Measurements from ENCODE around the gene NMRAL1. TPM values are rescaled to one million over a fixed set of nuclear protein-coding genes. Genes with fewer than 3 reads are reported as not detected.

The NMRAL1 gene
- total RNA-seq, 1 donor from 2014 or later = 57.6 TPM

GRCh38 chr16:4426722-4427372 is 47.6 kb downstream of the NMRAL1 start:
- DNase-seq (ENCODE audit: low read depth in 2 of 2) = no peak

- peak in 1 of 2 donors; percentile 19 for DNase-seq (ENCODE audit: low read depth in 2 of 2)
Observed at GRCh38 chr16:4426021-4426684, 48.3 kb downstream of the NMRAL1 start.

GRCh38 chr16:4425378-4426020 is 48.9 kb downstream of the NMRAL1 start, which contains the start of gene DNAJA3:
Gene DNAJA3, plus strand, starts transcription at chr16:4425868. Its CDS starts 14 bp downstream, at chr16:4425882.
- DNase-seq (ENCODE audit: low read depth in 2 of 2) = peak; percentile 81 to 96

GRCh38 chr16:4420505-4421105 is 53.8 kb downstream of the NMRAL1 start:
- no peak for DNase-seq (ENCODE audit: low read depth in 2 of 2)

GRCh38 chr16:4419402-4419959 is 54.9 kb downstream of the NMRAL1 start:
- no peak for DNase-seq (ENCODE audit: low read depth in 2 of 2)

GRCh38 chr16:4416200-4417032 is 58.0 kb downstream of the NMRAL1 start, which contains the start of gene CORO7:
Gene CORO7, minus strand, starts transcription at chr16:4416596. Its CDS starts 78 bp downstream, at chr16:4416518.
- peak; percentile 68 to 91 for DNase-seq (ENCODE audit: low read depth in 2 of 2)

GRCh38 chr16:4415538-4416199 is 58.8 kb downstream of the NMRAL1 start:
- DNase-seq (ENCODE audit: low read depth in 2 of 2) = peak in 1 of 2 donors; percentile 38

DNA sequence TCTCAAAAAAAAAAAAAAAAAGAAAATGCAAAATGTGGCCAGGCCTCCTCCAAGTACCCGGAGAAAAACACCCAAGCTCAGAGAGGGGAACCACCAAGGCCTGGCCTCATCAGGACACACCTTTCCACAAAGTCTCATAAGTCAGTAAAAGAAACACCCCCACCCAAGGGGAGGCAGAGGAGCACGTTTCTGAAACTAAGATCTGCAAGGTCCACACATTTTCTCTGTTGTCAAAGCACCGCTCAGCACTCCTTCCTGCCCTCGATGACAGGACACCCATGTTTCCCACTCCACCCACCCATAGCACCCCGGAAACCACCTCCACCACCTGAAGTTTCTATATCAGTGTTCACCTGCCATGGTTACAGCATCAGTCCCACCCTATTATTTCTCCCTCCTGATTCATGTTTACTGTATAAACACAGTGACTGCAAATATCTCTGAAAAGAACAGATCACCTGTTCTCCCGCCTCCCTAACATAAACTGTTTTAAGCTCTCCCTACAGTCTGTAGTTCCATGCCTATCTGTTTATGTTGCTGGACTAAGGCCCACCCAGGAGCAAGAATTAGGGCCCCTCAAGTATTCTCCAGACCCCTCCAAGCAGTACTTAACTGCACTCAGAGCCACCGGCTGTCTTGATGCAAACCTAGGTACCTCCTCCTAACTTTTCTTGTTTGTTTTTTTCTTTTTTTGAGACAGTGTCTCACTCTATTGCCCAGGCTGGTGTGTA is 60.1 kb downstream of the NMRAL1 start:
- DNase-seq (ENCODE audit: low read depth in 2 of 2) = no peak

DNA sequence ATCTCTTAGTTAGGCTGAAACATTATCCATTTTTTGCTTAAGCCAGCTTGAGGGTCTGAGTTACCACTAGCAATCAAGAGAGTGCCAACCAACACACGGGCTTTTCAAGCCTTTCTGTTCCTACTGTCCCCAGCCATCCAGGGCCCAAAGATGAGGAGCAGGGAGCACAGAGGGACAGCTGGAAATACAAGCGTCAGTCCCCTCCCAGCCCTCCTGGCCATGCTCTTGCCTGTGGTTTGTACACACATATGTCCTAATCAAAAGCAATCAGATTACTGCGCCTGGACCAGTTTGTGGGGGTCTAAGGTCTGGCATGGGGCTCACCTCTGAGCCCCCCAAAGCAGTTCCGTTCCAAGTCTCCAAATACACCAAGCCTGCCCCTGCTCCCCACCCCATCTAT is 61.6 kb downstream of the NMRAL1 start:
- DNase-seq (ENCODE audit: low read depth in 2 of 2) = no peak

DNA sequence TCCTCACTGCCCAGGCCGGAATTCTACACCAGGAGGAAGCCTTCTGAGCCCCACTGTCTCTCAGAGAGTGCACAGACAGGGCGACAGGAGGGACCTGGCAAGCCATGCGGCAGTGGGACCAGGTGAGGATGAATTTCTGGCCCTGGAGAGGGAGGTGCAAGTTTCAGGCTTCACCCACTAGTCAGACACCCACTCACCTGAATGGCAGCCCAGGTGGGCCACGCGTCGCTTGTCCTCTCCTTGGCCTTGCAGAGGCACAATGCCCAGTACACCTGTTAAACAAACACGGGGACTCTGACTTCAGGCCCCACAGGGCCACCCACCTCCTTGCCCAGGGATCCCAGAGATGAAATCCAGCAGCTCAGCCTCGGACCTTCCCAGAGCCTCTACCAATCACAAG is 62.3 kb downstream of the NMRAL1 start:
- no peak for DNase-seq (ENCODE audit: low read depth in 2 of 2)

Other genes with a start within 250 kb of the NMRAL1 start
- under 0.01 and 0.13 TPM in 2 replicates for gene SRL, start 232.5 kb downstream of the NMRAL1 start, total RNA-seq
- gene TFAP4, start 201.6 kb downstream of the NMRAL1 start, total RNA-seq = 3.9 and 4.9 TPM in 2 replicates
- gene GLIS2, start 158.6 kb downstream of the NMRAL1 start, total RNA-seq = 0.38 and 0.39 TPM in 2 replicates
- gene PAM16, start 123.3 kb downstream of the NMRAL1 start, total RNA-seq = 12.5 and 19.8 TPM in 2 replicates
- gene VASN, start 102.8 kb downstream of the NMRAL1 start, total RNA-seq = 0.39 and 1.8 TPM in 2 replicates
- gene CORO7, start 58.0 kb downstream of the NMRAL1 start, total RNA-seq = 24.8 and 35.8 TPM in 2 replicates
- gene DNAJA3, start 48.8 kb downstream of the NMRAL1 start, total RNA-seq = 38.0 and 42.2 TPM in 2 replicates
- gene HMOX2, start 1.8 kb upstream of the NMRAL1 start, total RNA-seq = 109 and 153 TPM in 2 replicates
- gene CDIP1, start 64.1 kb upstream of the NMRAL1 start, total RNA-seq = 4.7 and 11.9 TPM in 2 replicates
- gene C16orf96, start 81.7 kb upstream of the NMRAL1 start, total RNA-seq = not detected in 2 replicates
- gene UBALD1, start 140.3 kb upstream of the NMRAL1 start, total RNA-seq = 3.1 and 5.4 TPM in 2 replicates
- gene MGRN1, start 150.2 kb upstream of the NMRAL1 start, total RNA-seq = 14.2 and 22.6 TPM in 2 replicates
- gene NUDT16L1, start 218.9 kb upstream of the NMRAL1 start, total RNA-seq = 24.1 and 33.3 TPM in 2 replicates

Data from dermis microvascular lymphatic vessel endothelial cell (primary cell).